SK-N-SH treated with all-trans-retinoic acid at 6 μM for 48 hours (cell line): ENCODE results near the gene TAL2.

Source experiments
- ATAC-seq: fragments of 200-7000 bp; cut with Tn5 transposase; 3 replicates; pipeline ENCODE4 v1.9.1; 2020; ENCODE audit warnings: mild to moderate bottlenecking, moderate library complexity
- ARNTL ChIP-seq: fragments of 450-650 bp; formaldehyde crosslinking; IDR thresholded peaks from 2 replicates; pipeline ENCODE4 v1.5.0; 2020; ENCODE audit warnings: low read depth, mild to moderate bottlenecking, moderate library complexity, borderline replicate concordance
- BACH2 ChIP-seq: fragments of 250-450 bp; sonication (Bioruptor Pico); IDR thresholded peaks from 2 replicates; pipeline ENCODE4 v1.9.0; 2021; ENCODE audit warnings: mild to moderate bottlenecking, borderline replicate concordance
- CREB5 ChIP-seq: fragments of 250-450 bp; sonication (Bioruptor Pico); IDR thresholded peaks from 2 replicates; pipeline ENCODE4 v1.5.1; 2020; ENCODE audit warnings: low read depth, mild to moderate bottlenecking, moderate library complexity
- CSDC2 ChIP-seq: fragments of 250-450 bp; sonication (Bioruptor Pico); IDR thresholded peaks from 2 replicates; pipeline ENCODE4 v1.5.0; 2020; ENCODE audit warnings: mild to moderate bottlenecking, moderate library complexity
- CSRNP3 ChIP-seq: fragments of 250-450 bp; sonication (Bioruptor Pico); IDR thresholded peaks from 2 replicates; pipeline ENCODE4 v1.5.1; 2021; ENCODE audit warnings: mild to moderate bottlenecking, moderate library complexity
- ESRRG ChIP-seq: fragments of 250-450 bp; sonication (Bioruptor Pico); IDR thresholded peaks from 2 replicates; pipeline ENCODE4 v1.6.1; 2021; ENCODE audit warnings: mild to moderate bottlenecking
- GLIS3 ChIP-seq: fragments of 250-450 bp; sonication (Bioruptor Pico); IDR thresholded peaks from 2 replicates; pipeline ENCODE4 v1.5.0; 2020; ENCODE audit warnings: mild to moderate bottlenecking, moderate library complexity
- ISL1 ChIP-seq: fragments of 250-450 bp; sonication (Bioruptor Pico); IDR thresholded peaks from 2 replicates; pipeline ENCODE4 v2.1.2; 2022; ENCODE audit warnings: mild to moderate bottlenecking, moderate library complexity
- OSR1 ChIP-seq: fragments of 250-450 bp; sonication (Bioruptor Pico); IDR thresholded peaks from 2 replicates; pipeline ENCODE4 v1.8.0; 2022; ENCODE audit warnings: moderate library complexity, mild to moderate bottlenecking, inconsistent platforms
- PATZ1 ChIP-seq: fragments of 250-450 bp; sonication (Bioruptor Pico); IDR thresholded peaks from 2 replicates; pipeline ENCODE4 v1.8.0; 2020; ENCODE audit warnings: mild to moderate bottlenecking, moderate library complexity, borderline replicate concordance
- POU6F1 ChIP-seq: fragments of 250-450 bp; sonication (Bioruptor Pico); IDR thresholded peaks from 2 replicates; pipeline ENCODE4 v1.8.0; 2021; ENCODE audit warnings: low read depth, mild to moderate bottlenecking, moderate library complexity, borderline replicate concordance
- PPARA ChIP-seq: fragments of 250-450 bp; sonication (Bioruptor Pico); IDR thresholded peaks from 2 replicates; pipeline ENCODE4 v1.5.0; 2020; ENCODE audit warnings: mild to moderate bottlenecking, borderline replicate concordance
- RARB ChIP-seq: fragments of 250-450 bp; sonication (Bioruptor Pico); IDR thresholded peaks from 2 replicates; pipeline ENCODE4 v1.8.0; 2021; ENCODE audit warnings: mild to moderate bottlenecking, moderate library complexity
- SNAI2 ChIP-seq: fragments of 250-450 bp; sonication (Bioruptor Pico); IDR thresholded peaks from 2 replicates; pipeline ENCODE4 v1.5.0; 2020; ENCODE audit warnings: mild to moderate bottlenecking, moderate library complexity
- TCF4 ChIP-seq: fragments of 250-450 bp; sonication (Bioruptor Pico); IDR thresholded peaks from 2 replicates; pipeline ENCODE4 v1.8.0; 2021; ENCODE audit warnings: mild to moderate bottlenecking, moderate library complexity, borderline replicate concordance
- TOX ChIP-seq: fragments of 250-450 bp; sonication (Bioruptor Pico); IDR thresholded peaks from 2 replicates; pipeline ENCODE4 v1.8.0; 2021; ENCODE audit warnings: mild to moderate bottlenecking, moderate library complexity, borderline replicate concordance
- TSHZ2 ChIP-seq: fragments of 250-450 bp; sonication (Bioruptor Pico); IDR thresholded peaks from 2 replicates; pipeline ENCODE4 v1.5.0; 2020; ENCODE audit warnings: mild to moderate bottlenecking, moderate library complexity
- ZC3H10 ChIP-seq: fragments of 250-450 bp; sonication (Bioruptor Pico); IDR thresholded peaks from 2 replicates; pipeline ENCODE4 v1.5.1; 2021; ENCODE audit warnings: mild to moderate bottlenecking, moderate library complexity
- ZFP3 ChIP-seq: fragments of 250-450 bp; sonication (Bioruptor Pico); IDR thresholded peaks from 2 replicates; pipeline ENCODE4 v1.5.0; 2020; ENCODE audit warnings: mild to moderate bottlenecking, moderate library complexity
- ZFP30 ChIP-seq: fragments of 450-650 bp; formaldehyde crosslinking; IDR thresholded peaks from 2 replicates; pipeline ENCODE4 v1.5.0; 2022; ENCODE audit warnings: mild to moderate bottlenecking, moderate library complexity
- ZNF565 ChIP-seq: fragments of 450-650 bp; formaldehyde crosslinking; conservative IDR thresholded peaks from 2 replicates; pipeline ENCODE4 v1.5.0; 2020; ENCODE audit warnings: low read depth, mild to moderate bottlenecking, moderate library complexity
- ZNF70 ChIP-seq: fragments of 450-650 bp; formaldehyde crosslinking; IDR thresholded peaks from 2 replicates; pipeline ENCODE4 v1.5.0; 2020; ENCODE audit warnings: mild to moderate bottlenecking, moderate library complexity
- ZNF8 ChIP-seq: fragments of 450-650 bp; formaldehyde crosslinking; IDR thresholded peaks from 2 replicates; pipeline ENCODE4 v1.5.0; 2020; ENCODE audit warnings: mild to moderate bottlenecking, moderate library complexity

TAL2 gene

GRCh38 chr9:105637787-105638395, 24.4 kb upstream of the TAL2 start:
- ATAC-seq, result peak; percentile 40; the same call in 1 of the 3 replicates
- TF ChIP-seq ZC3H10, result no peak
- no peak for TF ChIP-seq PPARA (CRISPR knock-in tag)
- TF ChIP-seq GLIS3 (CRISPR knock-in tag), result no peak
- no peak for TF ChIP-seq OSR1 (CRISPR knock-in tag)
- TF ChIP-seq ZFP3 (CRISPR knock-in tag), result no peak
- no peak for TF ChIP-seq TCF4
- TF ChIP-seq ZFP30 (CRISPR knock-in tag), result no peak
- TF ChIP-seq ARNTL (CRISPR knock-in tag), result no peak
- TF ChIP-seq POU6F1 (CRISPR knock-in tag), result no peak
- TF ChIP-seq CSRNP3, result no peak
- TF ChIP-seq TSHZ2, result no peak
- TF ChIP-seq SNAI2 (CRISPR knock-in tag), result no peak
- no peak for TF ChIP-seq CSDC2 (CRISPR knock-in tag)
- no peak for TF ChIP-seq CREB5 (CRISPR knock-in tag)

- no peak for TF ChIP-seq TCF4
- ATAC-seq, result no peak
Observed at GRCh38 chr9:105639936-105640335, 22.3 kb upstream of the TAL2 start.

GRCh38 chr9:105643795-105644194, 18.5 kb upstream of the TAL2 start:
- TF ChIP-seq PPARA (CRISPR knock-in tag) (no peak), ZC3H10 (no peak), GLIS3 (CRISPR knock-in tag) (no peak), ESRRG (no peak), TOX (CRISPR knock-in tag) (no peak), CSDC2 (CRISPR knock-in tag) (no peak), BACH2 (CRISPR knock-in tag) (no peak), ZNF565 (no peak), ISL1 (CRISPR knock-in tag) (no peak), ZNF70 (no peak), ZFP3 (CRISPR knock-in tag) (no peak), OSR1 (CRISPR knock-in tag) (no peak), POU6F1 (CRISPR knock-in tag) (no peak), RARB (CRISPR knock-in tag) (no peak), ZNF8 (CRISPR knock-in tag) (no peak), TCF4 (no peak), PATZ1 (CRISPR knock-in tag) (no peak)
- no peak for ATAC-seq
